ENCODE measurements around the gene RAP1GAP.

Gene RAP1GAP

GRCh38 chr1:21593231-21593630 lies 75.9 kb downstream of the RAP1GAP start:
- H3K4me3 ChIP-seq (ENCODE audit: low read depth, low read length): no peak overlapping the region

GRCh38 chr1:21592086-21592865 lies 76.9 kb downstream of the RAP1GAP start:
- no peaks in the 10 kb centered on the region for H3K27me3 ChIP-seq (ENCODE audit: control insufficient read depth, insufficient read depth, low read length)
- no peaks in the 10 kb centered on the region for H3K9me3 ChIP-seq (ENCODE audit: control insufficient read depth, insufficient read depth, low read length)
- H3K4me1 ChIP-seq (ENCODE audit: control insufficient read depth, insufficient read depth, low read length): peaks cover 18% of the 10 kb centered on the region
- H3K9ac ChIP-seq (ENCODE audit: low read depth, low read length): no peak overlapping the region
- H3K4me3 ChIP-seq (ENCODE audit: low read depth, low read length): no peak overlapping the region
- no peaks in the 10 kb centered on the region for H3K36me3 ChIP-seq (ENCODE audit: control insufficient read depth, insufficient read depth, low read length)
- H3K27ac ChIP-seq (ENCODE audit: low read depth, low read length): no peak overlapping the region

More at GRCh38 chr1:21593231-21593630, 75.9 kb downstream of the RAP1GAP start:
- no peak overlapping the region for H3K9ac ChIP-seq (ENCODE audit: low read depth, low read length)
- H3K4me1 ChIP-seq (ENCODE audit: control insufficient read depth, insufficient read depth, low read length): peaks cover 18% of the 10 kb centered on the region
- no peak overlapping the region for H3K27ac ChIP-seq (ENCODE audit: low read depth, low read length)
- no peaks in the 10 kb centered on the region for H3K27me3 ChIP-seq (ENCODE audit: control insufficient read depth, insufficient read depth, low read length)
- H3K9me3 ChIP-seq (ENCODE audit: control insufficient read depth, insufficient read depth, low read length): no peaks in the 10 kb centered on the region
- no peaks in the 10 kb centered on the region for H3K36me3 ChIP-seq (ENCODE audit: control insufficient read depth, insufficient read depth, low read length)

- Histone ChIP-seq H3K4me1 (ENCODE audit: control insufficient read depth, insufficient read depth, low read length) (peaks cover 20% of the 10 kb centered on the region), H3K9me3 (ENCODE audit: control insufficient read depth, insufficient read depth, low read length) (no peaks in the 10 kb centered on the region), H3K9ac (ENCODE audit: low read depth, low read length) (no peak overlapping the region), H3K27me3 (ENCODE audit: control insufficient read depth, insufficient read depth, low read length) (0 out of 2 replicates have a peak, but pooled peaks cover 7% of the 10 kb centered on the region), H3K27ac (ENCODE audit: low read depth, low read length) (no peak overlapping the region), H3K36me3 (ENCODE audit: control insufficient read depth, insufficient read depth, low read length) (no peaks in the 10 kb centered on the region), H3K4me3 (ENCODE audit: low read depth, low read length) (no peak overlapping the region)
These were observed 78.2 kb downstream of the RAP1GAP start for GRCh38 chr1:21590934-21591333.

GRCh38 chr1:21590126-21590880 lies 78.9 kb downstream of the RAP1GAP start:
- H3K4me1 ChIP-seq (ENCODE audit: control insufficient read depth, insufficient read depth, low read length): peaks cover 24% of the 10 kb centered on the region
- no peaks in the 10 kb centered on the region for H3K36me3 ChIP-seq (ENCODE audit: control insufficient read depth, insufficient read depth, low read length)
- no peak overlapping the region for H3K4me3 ChIP-seq (ENCODE audit: low read depth, low read length)
- 0 out of 2 replicates have a peak, but pooled peaks cover 7% of the 10 kb centered on the region for H3K27me3 ChIP-seq (ENCODE audit: control insufficient read depth, insufficient read depth, low read length)
- no peak overlapping the region for H3K9ac ChIP-seq (ENCODE audit: low read depth, low read length)
- no peak overlapping the region for H3K27ac ChIP-seq (ENCODE audit: low read depth, low read length)
- no peaks in the 10 kb centered on the region for H3K9me3 ChIP-seq (ENCODE audit: control insufficient read depth, insufficient read depth, low read length)

- no peaks in the 10 kb centered on the region for H3K9me3 ChIP-seq (ENCODE audit: control insufficient read depth, insufficient read depth, low read length)
- no peak overlapping the region for H3K9ac ChIP-seq (ENCODE audit: low read depth, low read length)
- H3K27me3 ChIP-seq (ENCODE audit: control insufficient read depth, insufficient read depth, low read length): 0 out of 2 replicates have a peak, but pooled peaks cover 7% of the 10 kb centered on the region
- H3K4me3 ChIP-seq (ENCODE audit: low read depth, low read length): no peak overlapping the region
- no peak overlapping the region for H3K27ac ChIP-seq (ENCODE audit: low read depth, low read length)
- peaks cover 24% of the 10 kb centered on the region for H3K4me1 ChIP-seq (ENCODE audit: control insufficient read depth, insufficient read depth, low read length)
- no peaks in the 10 kb centered on the region for H3K36me3 ChIP-seq (ENCODE audit: control insufficient read depth, insufficient read depth, low read length)
These were observed 79.5 kb downstream of the RAP1GAP start for GRCh38 chr1:21589618-21590017.

- Histone ChIP-seq H3K36me3 (ENCODE audit: control insufficient read depth, insufficient read depth, low read length) (no peaks in the 10 kb centered on the region), H3K4me1 (ENCODE audit: control insufficient read depth, insufficient read depth, low read length) (peaks cover 24% of the 10 kb centered on the region), H3K9me3 (ENCODE audit: control insufficient read depth, insufficient read depth, low read length) (no peaks in the 10 kb centered on the region), H3K27me3 (ENCODE audit: control insufficient read depth, insufficient read depth, low read length) (peaks cover 12% of the 10 kb centered on the region; the same call in 1 of the 2 replicates), H3K4me3 (ENCODE audit: low read depth, low read length) (no peak overlapping the region), H3K9ac (ENCODE audit: low read depth, low read length) (no peak overlapping the region), H3K27ac (ENCODE audit: low read depth, low read length) (no peak overlapping the region)
These were observed 81.6 kb downstream of the RAP1GAP start for GRCh38 chr1:21587602-21587953.

GRCh38 chr1:21586846-21587601 lies 82.1 kb downstream of the RAP1GAP start:
- Histone ChIP-seq H3K9ac (ENCODE audit: low read depth, low read length) (no peak overlapping the region), H3K27me3 (ENCODE audit: control insufficient read depth, insufficient read depth, low read length) (peaks cover 12% of the 10 kb centered on the region; the same call in 1 of the 2 replicates), H3K36me3 (ENCODE audit: control insufficient read depth, insufficient read depth, low read length) (no peaks in the 10 kb centered on the region), H3K9me3 (ENCODE audit: control insufficient read depth, insufficient read depth, low read length) (no peaks in the 10 kb centered on the region), H3K4me3 (ENCODE audit: low read depth, low read length) (no peak overlapping the region), H3K27ac (ENCODE audit: low read depth, low read length) (no peak overlapping the region), H3K4me1 (ENCODE audit: control insufficient read depth, insufficient read depth, low read length) (peaks cover 24% of the 10 kb centered on the region)

GRCh38 chr1:21586222-21586621 lies 82.9 kb downstream of the RAP1GAP start:
- Histone ChIP-seq H3K27me3 (ENCODE audit: control insufficient read depth, insufficient read depth, low read length) (peaks cover 12% of the 10 kb centered on the region; the same call in 1 of the 2 replicates), H3K36me3 (ENCODE audit: control insufficient read depth, insufficient read depth, low read length) (no peaks in the 10 kb centered on the region), H3K9me3 (ENCODE audit: control insufficient read depth, insufficient read depth, low read length) (no peaks in the 10 kb centered on the region), H3K9ac (ENCODE audit: low read depth, low read length) (no peak overlapping the region), H3K27ac (ENCODE audit: low read depth, low read length) (no peak overlapping the region), H3K4me1 (ENCODE audit: control insufficient read depth, insufficient read depth, low read length) (peaks cover 17% of the 10 kb centered on the region), H3K4me3 (ENCODE audit: low read depth, low read length) (no peak overlapping the region)

GRCh38 chr1:21585037-21585436 lies 84.1 kb downstream of the RAP1GAP start:
- no peak overlapping the region for H3K4me3 ChIP-seq (ENCODE audit: low read depth, low read length)
- H3K27ac ChIP-seq (ENCODE audit: low read depth, low read length): no peak overlapping the region
- no peak overlapping the region for H3K9ac ChIP-seq (ENCODE audit: low read depth, low read length)
- peaks cover 5% of the 10 kb centered on the region; the same call in 1 of the 2 replicates for H3K4me1 ChIP-seq (ENCODE audit: control insufficient read depth, insufficient read depth, low read length)
- peaks cover 12% of the 10 kb centered on the region; the same call in 1 of the 2 replicates for H3K27me3 ChIP-seq (ENCODE audit: control insufficient read depth, insufficient read depth, low read length)
- no peaks in the 10 kb centered on the region for H3K36me3 ChIP-seq (ENCODE audit: control insufficient read depth, insufficient read depth, low read length)
- H3K9me3 ChIP-seq (ENCODE audit: control insufficient read depth, insufficient read depth, low read length): no peaks in the 10 kb centered on the region

- Histone ChIP-seq H3K4me1 (ENCODE audit: control insufficient read depth, insufficient read depth, low read length) (peaks cover 5% of the 10 kb centered on the region; the same call in 1 of the 2 replicates), H3K27me3 (ENCODE audit: control insufficient read depth, insufficient read depth, low read length) (peaks cover 12% of the 10 kb centered on the region; the same call in 1 of the 2 replicates), H3K36me3 (ENCODE audit: control insufficient read depth, insufficient read depth, low read length) (no peaks in the 10 kb centered on the region), H3K9me3 (ENCODE audit: control insufficient read depth, insufficient read depth, low read length) (no peaks in the 10 kb centered on the region), H3K4me3 (ENCODE audit: low read depth, low read length) (no peak overlapping the region), H3K27ac (ENCODE audit: low read depth, low read length) (no peak overlapping the region), H3K9ac (ENCODE audit: low read depth, low read length) (no peak overlapping the region)
These were observed 85.1 kb downstream of the RAP1GAP start for GRCh38 chr1:21584096-21584495.

Data from HUES48 (cell line).